ENCODE measurements around the gene DLX3. TPM values are rescaled to one million over a fixed set of nuclear protein-coding genes. Genes with fewer than 3 reads are reported as not detected.

Gene DLX3
- polyA plus RNA-seq, 2 of the 4 experiments (the other 2 are of a cell fraction), result 0.17 TPM; not detected in 1

DNA sequence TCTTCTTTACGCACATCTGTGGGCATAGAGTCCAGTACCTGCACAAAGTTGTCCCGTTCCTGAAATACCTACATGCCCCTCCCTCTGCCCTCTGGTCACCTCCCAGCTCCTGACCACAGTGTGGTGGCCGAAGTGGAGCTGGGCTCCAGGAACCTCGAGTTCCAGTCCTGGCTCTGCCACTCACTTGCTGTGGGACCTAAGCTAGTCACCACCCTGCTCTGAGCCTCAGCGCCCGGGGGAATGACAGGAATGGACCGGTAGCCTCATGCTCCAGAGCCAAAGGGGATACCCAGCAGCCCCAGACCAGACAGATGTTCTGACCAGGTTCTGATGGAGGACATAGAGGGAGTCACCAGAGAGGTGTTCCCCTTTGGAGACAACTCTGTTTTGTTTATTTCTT is 34.2 kb upstream of the DLX3 start:
- no peak for ATAC-seq
- TF ChIP-seq RAD21 (conservative IDR thresholded peaks at IDR 0.05 in 1 of 2, IDR thresholded peaks at IDR 0.05 in 1 of 2), result no peak
- TF ChIP-seq, protein P1, sequence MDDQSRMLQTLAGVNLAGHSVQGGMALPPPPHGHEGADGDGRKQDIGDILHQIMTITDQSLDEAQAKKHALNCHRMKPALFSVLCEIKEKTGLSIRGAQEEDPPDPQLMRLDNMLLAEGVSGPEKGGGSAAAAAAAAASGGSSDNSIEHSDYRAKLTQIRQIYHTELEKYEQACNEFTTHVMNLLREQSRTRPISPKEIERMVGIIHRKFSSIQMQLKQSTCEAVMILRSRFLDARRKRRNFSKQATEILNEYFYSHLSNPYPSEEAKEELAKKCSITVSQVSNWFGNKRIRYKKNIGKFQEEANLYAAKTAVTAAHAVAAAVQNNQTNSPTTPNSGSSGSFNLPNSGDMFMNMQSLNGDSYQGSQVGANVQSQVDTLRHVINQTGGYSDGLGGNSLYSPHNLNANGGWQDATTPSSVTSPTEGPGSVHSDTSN (IDR thresholded peaks at IDR 0.05), result no peak
- TF ChIP-seq, protein P2, sequence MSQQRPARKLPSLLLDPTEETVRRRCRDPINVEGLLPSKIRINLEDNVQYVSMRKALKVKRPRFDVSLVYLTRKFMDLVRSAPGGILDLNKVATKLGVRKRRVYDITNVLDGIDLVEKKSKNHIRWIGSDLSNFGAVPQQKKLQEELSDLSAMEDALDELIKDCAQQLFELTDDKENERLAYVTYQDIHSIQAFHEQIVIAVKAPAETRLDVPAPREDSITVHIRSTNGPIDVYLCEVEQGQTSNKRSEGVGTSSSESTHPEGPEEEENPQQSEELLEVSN (IDR thresholded peaks at IDR 0.05; ENCODE audit: borderline replicate concordance, low read depth), result no peak
- TF ChIP-seq RARB (CRISPR knock-in tag; IDR thresholded peaks at IDR 0.05), result no peak
- TF ChIP-seq, protein P3, sequence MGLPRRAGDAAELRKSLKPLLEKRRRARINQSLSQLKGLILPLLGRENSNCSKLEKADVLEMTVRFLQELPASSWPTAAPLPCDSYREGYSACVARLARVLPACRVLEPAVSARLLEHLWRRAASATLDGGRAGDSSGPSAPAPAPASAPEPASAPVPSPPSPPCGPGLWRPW (IDR thresholded peaks at IDR 0.05), result no peak
- TF ChIP-seq KDM5A (IDR thresholded peaks at IDR 0.05), result no peak
- TF ChIP-seq, protein P4, sequence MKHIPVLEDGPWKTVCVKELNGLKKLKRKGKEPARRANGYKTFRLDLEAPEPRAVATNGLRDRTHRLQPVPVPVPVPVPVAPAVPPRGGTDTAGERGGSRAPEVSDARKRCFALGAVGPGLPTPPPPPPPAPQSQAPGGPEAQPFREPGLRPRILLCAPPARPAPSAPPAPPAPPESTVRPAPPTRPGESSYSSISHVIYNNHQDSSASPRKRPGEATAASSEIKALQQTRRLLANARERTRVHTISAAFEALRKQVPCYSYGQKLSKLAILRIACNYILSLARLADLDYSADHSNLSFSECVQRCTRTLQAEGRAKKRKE (CRISPR knock-in tag; IDR thresholded peaks at IDR 0.05; ENCODE audit: low read depth), result no peak
- no peak for TF ChIP-seq RFX5 (IDR thresholded peaks at IDR 0.05)
- TF ChIP-seq RNF2 (IDR thresholded peaks at IDR 0.05; ENCODE audit: borderline replicate concordance, low read depth), result no peak
- TF ChIP-seq NR3C1 (IDR thresholded peaks at IDR 0.05), result no peak
- no peak for TF ChIP-seq EHF (CRISPR knock-in tag; IDR thresholded peaks at IDR 0.05)
- TF ChIP-seq JUN (IDR thresholded peaks at IDR 0.05), result no peak
- TF ChIP-seq, protein P5, sequence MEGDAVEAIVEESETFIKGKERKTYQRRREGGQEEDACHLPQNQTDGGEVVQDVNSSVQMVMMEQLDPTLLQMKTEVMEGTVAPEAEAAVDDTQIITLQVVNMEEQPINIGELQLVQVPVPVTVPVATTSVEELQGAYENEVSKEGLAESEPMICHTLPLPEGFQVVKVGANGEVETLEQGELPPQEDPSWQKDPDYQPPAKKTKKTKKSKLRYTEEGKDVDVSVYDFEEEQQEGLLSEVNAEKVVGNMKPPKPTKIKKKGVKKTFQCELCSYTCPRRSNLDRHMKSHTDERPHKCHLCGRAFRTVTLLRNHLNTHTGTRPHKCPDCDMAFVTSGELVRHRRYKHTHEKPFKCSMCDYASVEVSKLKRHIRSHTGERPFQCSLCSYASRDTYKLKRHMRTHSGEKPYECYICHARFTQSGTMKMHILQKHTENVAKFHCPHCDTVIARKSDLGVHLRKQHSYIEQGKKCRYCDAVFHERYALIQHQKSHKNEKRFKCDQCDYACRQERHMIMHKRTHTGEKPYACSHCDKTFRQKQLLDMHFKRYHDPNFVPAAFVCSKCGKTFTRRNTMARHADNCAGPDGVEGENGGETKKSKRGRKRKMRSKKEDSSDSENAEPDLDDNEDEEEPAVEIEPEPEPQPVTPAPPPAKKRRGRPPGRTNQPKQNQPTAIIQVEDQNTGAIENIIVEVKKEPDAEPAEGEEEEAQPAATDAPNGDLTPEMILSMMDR (IDR thresholded peaks at IDR 0.05), result no peak
- TF ChIP-seq ZSCAN20 (CRISPR knock-in tag; IDR thresholded peaks at IDR 0.05), result no peak
- TF ChIP-seq ZFP36 (IDR thresholded peaks at IDR 0.05; ENCODE audit: borderline replicate concordance, partially characterized antibody), result no peak
- TF ChIP-seq PHF8 (IDR thresholded peaks at IDR 0.05; ENCODE audit: borderline replicate concordance, low read depth), result no peak
- TF ChIP-seq FOSL2 (IDR thresholded peaks at IDR 0.05), result no peak
- TF ChIP-seq FOSL2 (CRISPR knock-in tag; IDR thresholded peaks at IDR 0.05), result no peak
- no peak for FAIRE-seq
- H3K27ac ChIP-seq, result peak overlapping the region; percentile 94 to 99
- H3K4me3 ChIP-seq, result no peak overlapping the region
- ChIA-PET CTCF (interaction anchor here (0.6 to 9.1 kb wide), 11 partner anchors 9 to 85 kb away, joined by 4 to 473 read pairs (median 69); partner anchors contain the start of genes DLX3, ITGA3 and PDK2), POLR2A (interaction anchor here (1.0 to 4.9 kb wide), 5 partner anchors 9 to 49 kb away, joined by 3 to 140 read pairs (median 11); partner anchors contain the start of gene ITGA3)
- WGBS (ENCODE audit: missing lambda C conversion rate), result 92% methylated on average over 7 of the region's 7 CpGs
- DNase-seq (ENCODE audit: low read depth in 1 of 2, low spot score in 1 of 2), result no peak
- no peaks in the 10 kb centered on the region for H3K9me3 ChIP-seq
- peaks cover 42% of the 10 kb centered on the region for H3K4me1 ChIP-seq
- H3K4me2 ChIP-seq, result peak overlapping the region; percentile 89

DNA sequence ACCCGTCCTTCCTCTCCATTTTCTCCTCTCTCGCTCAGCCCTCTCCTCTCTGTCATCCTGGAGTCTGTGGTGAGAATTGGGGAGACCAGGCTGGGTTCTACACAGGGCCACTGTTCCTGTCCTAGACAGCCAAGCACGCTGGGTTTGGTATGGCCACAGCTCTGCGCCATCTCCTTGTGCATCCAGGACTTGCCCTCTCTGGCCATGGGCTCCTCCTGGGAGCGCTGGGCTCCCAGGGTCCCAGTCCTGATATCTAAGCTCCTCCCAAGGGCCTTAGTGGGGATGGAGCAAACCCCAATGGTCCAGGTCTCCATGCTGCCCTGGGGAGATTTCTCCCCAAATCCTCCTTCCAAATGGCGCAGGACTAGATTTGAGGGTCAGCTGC is 33.7 kb upstream of the DLX3 start:
- ChIA-PET CTCF (interaction anchor here (0.6 to 9.1 kb wide), 15 partner anchors 9 to 176 kb away, joined by 3 to 473 read pairs (median 40); partner anchors contain the start of genes DLX3, ITGA3 and PDK2), POLR2A (interaction anchor here (1.0 to 4.9 kb wide), 5 partner anchors 9 to 49 kb away, joined by 3 to 140 read pairs (median 11); partner anchors contain the start of gene ITGA3)
- Histone ChIP-seq H3K4me3 (no peak overlapping the region), H3K4me2 (peak overlapping the region; percentile 89), H3K9me3 (no peaks in the 10 kb centered on the region), H3K4me1 (peaks cover 42% of the 10 kb centered on the region), H3K27ac (peak overlapping the region; percentile 94 to 99)
- no peak; a peak in 3 of 6 replicates for ATAC-seq
- TF ChIP-seq HOXB5 (CRISPR knock-in tag; IDR thresholded peaks at IDR 0.05), result 0 out of 2 replicates have a peak, but pooled peaks have one; percentile 7
- no peak for TF ChIP-seq BHLHE40 (IDR thresholded peaks at IDR 0.05; ENCODE audit: low read depth, low read length)
- TF ChIP-seq TFCP2L1 (CRISPR knock-in tag; IDR thresholded peaks at IDR 0.05), result no peak
- TF ChIP-seq NPAS2 (CRISPR knock-in tag; IDR thresholded peaks at IDR 0.05; ENCODE audit: borderline replicate concordance), result no peak
- TF ChIP-seq, protein P6, sequence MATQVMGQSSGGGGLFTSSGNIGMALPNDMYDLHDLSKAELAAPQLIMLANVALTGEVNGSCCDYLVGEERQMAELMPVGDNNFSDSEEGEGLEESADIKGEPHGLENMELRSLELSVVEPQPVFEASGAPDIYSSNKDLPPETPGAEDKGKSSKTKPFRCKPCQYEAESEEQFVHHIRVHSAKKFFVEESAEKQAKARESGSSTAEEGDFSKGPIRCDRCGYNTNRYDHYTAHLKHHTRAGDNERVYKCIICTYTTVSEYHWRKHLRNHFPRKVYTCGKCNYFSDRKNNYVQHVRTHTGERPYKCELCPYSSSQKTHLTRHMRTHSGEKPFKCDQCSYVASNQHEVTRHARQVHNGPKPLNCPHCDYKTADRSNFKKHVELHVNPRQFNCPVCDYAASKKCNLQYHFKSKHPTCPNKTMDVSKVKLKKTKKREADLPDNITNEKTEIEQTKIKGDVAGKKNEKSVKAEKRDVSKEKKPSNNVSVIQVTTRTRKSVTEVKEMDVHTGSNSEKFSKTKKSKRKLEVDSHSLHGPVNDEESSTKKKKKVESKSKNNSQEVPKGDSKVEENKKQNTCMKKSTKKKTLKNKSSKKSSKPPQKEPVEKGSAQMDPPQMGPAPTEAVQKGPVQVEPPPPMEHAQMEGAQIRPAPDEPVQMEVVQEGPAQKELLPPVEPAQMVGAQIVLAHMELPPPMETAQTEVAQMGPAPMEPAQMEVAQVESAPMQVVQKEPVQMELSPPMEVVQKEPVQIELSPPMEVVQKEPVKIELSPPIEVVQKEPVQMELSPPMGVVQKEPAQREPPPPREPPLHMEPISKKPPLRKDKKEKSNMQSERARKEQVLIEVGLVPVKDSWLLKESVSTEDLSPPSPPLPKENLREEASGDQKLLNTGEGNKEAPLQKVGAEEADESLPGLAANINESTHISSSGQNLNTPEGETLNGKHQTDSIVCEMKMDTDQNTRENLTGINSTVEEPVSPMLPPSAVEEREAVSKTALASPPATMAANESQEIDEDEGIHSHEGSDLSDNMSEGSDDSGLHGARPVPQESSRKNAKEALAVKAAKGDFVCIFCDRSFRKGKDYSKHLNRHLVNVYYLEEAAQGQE (IDR thresholded peaks at IDR 0.05), result no peak
- no peak for TF ChIP-seq RNF2 (IDR thresholded peaks at IDR 0.05; ENCODE audit: borderline replicate concordance, low read depth)
- no peak for TF ChIP-seq CBX8 (IDR thresholded peaks at IDR 0.05)
- peak; percentile 72; the same call in 1 of the 2 replicates for TF ChIP-seq HOXB13 (CRISPR knock-in tag; IDR thresholded peaks at IDR 0.05; ENCODE audit: low read depth)
- no peak for TF ChIP-seq FOXS1 (CRISPR knock-in tag; IDR thresholded peaks at IDR 0.05)
- TF ChIP-seq, protein P7, sequence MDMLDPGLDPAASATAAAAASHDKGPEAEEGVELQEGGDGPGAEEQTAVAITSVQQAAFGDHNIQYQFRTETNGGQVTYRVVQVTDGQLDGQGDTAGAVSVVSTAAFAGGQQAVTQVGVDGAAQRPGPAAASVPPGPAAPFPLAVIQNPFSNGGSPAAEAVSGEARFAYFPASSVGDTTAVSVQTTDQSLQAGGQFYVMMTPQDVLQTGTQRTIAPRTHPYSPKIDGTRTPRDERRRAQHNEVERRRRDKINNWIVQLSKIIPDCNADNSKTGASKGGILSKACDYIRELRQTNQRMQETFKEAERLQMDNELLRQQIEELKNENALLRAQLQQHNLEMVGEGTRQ (IDR thresholded peaks at IDR 0.05), result no peak
- WGBS (ENCODE audit: missing lambda C conversion rate), result 60% methylated on average over 6 of the region's 6 CpGs
- FAIRE-seq, result no peak
- no peak for DNase-seq (ENCODE audit: low read depth in 1 of 2, low spot score in 1 of 2)

Measured in A549 (cell line).